SIG-M5 treated with dmso at 0.1 percent for 504 hours (cell line): ENCODE results near the gene ALG12.

Experiments used
- DNase-seq: peaks from one replicate; lab custom pipeline; 2025; ENCODE audit not compliant: unreplicated experiment; lab: John Stamatoyannopoulos, UW

The ALG12 gene

DNA sequence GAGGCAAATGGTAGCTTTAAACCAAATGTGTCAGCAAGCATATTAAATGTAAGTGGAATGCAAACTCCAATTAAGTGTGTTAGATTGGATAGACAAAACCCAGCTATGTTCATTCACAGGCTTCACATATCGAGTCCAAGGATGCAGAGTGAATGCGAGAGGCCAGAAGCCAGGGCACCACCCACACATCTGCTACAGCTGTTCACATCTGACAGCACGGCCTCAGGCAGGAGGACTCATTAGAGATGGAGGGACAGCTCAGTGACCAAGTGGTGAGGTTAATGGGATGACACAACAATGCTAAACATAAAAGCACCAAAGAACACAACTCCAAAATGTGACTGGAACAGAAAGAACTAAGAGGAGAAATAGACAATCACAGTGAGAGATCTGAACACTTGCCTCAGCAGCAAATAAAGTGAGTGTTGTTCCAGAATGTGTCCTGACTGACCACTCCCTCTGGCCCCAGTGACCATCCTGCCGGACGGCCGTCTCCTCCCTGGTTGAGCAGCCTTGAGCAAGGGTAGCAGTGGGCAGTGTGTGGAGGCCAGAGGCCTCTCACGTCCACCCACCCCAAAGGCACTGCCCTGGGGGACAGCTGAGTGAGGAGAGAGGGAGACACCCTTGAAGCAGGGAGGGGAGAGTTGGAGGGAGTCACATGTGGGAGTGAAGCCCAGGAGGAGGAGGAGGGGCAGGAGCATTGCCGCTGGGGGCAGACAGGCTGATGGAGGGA lies 23.8 kb downstream of the ALG12 start:
- no peak for DNase-seq

DNA sequence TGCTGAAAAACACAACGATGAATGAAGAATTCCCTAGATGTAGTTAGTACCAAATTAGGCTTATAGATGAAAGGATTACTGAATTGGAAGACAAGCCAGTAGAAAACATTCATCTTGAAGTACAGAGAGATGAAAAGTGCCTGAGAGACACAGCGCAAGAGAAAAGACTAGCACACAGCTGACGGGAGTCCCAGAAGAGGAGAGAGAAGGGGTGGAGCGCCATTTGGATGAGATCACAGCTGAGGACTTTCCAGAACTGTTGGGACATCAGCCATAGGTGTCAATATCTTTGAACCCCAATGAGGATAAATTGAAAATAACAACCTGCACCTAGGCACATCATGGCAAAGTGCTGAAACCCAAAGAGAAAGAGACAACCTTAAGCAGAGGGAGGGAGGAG lies 25.2 kb downstream of the ALG12 start:
- no peak for DNase-seq

DNA sequence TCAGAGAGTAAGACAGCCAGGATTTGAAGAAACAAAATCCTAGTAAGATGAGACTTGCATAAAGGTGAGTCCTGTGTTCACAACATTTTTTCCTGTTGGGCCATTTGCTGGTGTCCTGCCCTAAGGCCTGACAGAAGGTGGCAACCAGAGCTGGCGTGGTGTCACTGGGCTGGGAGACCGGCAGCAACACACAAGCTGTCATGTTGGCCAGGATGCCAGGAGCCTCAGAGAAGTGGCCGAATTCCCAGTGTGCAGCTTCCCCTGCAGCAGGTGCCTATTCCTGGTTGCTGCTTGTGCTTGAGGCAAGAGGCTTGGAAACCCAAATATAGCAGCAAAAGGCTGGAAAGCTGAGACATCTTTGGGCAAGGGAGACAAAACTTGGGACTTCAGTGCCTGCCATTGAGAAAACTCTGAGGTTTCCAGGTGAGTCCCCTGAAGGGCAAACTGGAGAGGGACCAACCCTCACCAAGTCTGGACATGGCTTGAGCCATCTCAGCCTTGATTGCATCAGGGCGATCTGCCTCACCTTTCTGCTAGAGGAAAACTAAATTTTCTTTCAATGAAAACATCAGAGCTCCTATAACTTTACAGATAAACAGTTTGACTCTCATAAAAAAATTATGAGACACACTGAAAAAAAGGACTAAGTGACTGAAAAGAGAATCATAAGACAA lies 25.9 kb downstream of the ALG12 start:
- DNase-seq: no peak

DNA sequence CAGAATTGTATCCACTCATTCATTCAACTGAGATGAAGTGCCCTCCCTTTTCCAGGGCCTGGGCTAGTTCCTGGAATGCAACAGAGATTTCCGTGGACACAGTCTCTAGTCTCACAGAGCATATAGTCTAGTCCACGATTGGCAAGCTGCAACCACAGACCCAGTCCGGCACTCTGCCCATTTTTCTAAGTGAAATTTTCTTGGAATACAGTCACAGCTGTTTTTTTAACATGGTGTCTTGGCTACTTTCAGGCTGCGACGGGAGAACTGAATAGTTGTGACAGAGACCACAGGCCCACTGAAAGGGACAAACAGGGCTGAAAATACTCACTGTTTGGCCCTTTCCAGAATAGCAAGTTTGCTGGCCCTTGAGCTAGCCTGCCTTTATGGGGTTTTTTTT lies 29.2 kb downstream of the ALG12 start:
- no peak for DNase-seq

DNA sequence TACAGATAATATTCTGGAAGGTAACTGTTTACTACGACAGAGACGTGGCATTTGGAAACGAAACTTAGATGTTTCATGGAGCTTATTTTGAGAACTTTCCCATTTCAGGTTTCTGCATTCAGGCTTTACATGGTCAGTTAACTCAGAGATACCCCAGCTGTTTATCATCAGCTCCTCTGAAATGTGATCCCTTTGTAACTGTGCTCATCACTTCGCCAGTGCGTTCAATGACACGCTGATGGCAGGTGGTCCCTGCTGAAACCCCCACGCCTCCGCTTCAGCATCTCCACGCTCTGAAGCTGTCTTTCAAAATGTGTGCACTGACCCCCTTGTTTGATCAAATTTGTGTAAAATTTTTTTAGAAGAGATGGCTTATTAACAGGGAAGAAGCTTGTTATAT lies 30.5 kb downstream of the ALG12 start:
- DNase-seq: no peak

DNA sequence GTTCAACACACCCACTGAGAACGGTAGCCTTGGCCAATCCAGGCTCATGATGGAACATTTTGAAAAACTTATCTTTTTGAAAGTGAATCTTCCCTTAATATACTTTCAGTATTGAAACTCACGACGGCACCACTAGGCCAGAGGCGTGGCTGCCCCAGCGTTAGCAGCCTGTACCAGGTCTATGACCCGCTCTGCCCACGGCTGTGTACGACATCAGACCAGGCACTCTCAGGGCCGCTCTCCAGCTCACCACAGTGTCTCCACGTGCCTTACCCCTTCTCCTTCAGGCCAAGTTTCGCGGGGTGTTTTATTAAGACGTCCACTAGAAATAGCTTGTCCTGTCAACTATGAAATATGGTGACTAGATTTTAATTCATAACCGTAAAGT lies 31.2 kb downstream of the ALG12 start:
- DNase-seq: no peak

DNA sequence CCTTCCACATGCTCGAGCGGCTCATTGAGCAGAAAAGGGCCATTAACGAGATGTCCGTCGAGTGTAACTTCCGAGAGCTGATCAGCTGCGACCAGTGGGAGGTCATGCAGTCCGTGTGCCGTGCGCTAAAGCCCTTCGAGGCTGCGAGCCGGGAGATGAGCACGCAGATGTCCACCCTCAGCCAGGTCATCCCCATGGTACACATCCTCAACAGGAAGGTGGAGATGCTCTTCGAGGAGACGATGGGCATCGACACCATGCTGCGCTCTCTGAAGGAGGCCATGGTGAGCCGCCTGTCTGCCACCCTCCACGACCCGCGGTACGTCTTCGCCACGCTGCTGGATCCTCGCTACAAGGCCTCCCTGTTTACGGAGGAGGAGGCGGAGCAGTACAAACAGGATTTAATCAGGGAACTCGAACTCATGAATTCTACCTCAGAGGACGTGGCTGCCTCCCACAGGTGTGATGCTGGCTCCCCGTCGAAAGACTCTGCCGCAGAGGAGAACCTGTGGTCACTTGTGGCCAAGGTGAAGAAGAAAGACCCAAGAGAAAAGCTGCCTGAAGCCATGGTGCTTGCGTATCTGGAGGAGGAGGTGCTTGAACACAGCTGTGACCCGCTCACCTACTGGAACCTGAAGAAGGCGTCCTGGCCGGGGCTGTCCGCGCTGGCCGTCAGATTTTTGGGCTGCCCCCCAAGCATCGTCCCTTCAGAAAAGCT lies 31.7 kb downstream of the ALG12 start:
- no peak for DNase-seq

DNA sequence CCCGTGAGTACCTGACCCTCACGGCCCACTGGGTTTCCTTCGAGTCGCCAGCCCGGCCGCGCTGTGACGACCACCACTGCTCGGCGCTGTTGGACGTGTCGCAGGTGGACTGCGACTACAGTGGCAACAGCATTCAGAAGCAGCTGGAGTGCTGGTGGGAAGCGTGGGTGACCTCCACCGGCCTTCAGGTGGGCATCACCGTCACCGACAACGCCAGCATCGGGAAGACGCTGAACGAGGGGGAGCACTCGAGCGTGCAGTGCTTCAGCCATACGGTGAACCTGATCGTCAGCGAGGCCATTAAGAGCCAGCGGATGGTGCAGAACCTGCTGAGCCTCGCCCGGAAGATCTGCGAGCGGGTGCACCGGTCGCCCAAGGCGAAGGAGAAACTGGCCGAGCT lies 32.4 kb downstream of the ALG12 start:
- no peak for DNase-seq

DNA sequence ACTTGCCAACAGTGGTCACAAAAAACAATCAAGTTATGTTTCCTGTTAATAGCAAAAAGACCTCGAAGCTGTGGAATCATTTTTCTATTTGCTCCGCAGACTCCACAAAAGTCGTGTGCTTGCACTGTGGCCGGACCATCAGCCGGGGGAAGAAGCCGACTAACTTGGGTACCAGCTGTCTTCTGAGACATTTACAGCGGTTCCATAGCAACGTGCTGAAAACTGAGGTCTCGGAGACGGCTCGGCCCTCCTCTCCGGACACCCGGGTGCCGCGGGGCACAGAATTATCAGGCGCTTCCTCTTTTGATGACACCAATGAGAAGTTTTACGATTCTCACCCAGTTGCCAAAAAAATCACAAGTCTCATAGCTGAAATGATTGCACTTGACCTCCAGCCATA lies 33.0 kb downstream of the ALG12 start:
- DNase-seq: no peak

DNA sequence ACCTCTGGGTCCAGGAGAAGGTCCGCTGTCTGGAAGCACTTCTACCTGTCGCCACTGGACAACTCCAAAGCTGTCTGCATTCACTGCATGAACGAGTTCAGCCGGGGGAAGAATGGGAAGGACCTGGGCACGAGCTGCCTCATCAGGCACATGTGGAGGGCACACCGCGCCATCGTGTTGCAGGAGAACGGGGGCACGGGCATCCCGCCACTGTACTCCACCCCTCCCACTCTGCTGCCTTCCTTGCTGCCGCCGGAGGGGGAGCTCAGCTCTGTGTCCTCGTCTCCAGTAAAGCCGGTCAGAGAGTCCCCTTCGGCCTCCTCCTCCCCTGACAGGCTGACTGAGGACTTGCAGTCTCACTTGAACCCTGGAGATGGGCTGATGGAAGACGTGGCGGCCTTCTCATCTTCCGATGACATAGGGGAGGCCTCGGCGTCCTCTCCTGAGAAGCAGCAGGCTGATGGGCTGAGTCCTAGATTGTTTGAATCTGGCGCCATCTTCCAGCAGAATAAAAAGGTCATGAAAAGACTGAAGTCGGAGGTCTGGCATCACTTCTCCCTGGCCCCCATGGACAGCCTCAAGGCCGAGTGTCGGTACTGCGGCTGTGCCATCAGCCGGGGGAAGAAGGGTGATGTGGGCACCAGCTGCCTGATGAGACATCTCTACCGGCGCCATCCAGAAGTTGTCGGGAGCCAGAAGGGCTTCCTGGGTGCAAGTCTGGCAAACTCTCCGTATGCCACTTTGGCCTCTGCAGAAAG lies 33.6 kb downstream of the ALG12 start:
- DNase-seq: no peak

DNA sequence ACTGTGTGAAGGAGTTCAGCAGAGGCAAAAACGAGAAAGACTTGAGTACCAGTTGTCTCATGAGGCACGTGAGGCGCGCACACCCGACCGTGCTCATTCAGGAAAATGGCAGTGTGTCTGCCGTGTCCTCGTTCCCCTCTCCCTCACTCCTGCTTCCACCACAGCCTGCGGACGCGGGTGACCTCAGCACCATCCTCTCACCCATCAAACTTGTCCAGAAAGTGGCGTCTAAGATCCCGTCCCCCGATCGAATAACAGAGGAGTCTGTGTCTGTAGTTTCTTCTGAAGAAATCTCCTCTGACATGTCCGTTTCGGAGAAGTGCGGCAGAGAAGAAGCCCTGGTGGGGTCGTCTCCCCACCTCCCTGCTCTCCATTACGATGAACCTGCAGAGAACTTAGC lies 34.2 kb downstream of the ALG12 start:
- no peak for DNase-seq

DNA sequence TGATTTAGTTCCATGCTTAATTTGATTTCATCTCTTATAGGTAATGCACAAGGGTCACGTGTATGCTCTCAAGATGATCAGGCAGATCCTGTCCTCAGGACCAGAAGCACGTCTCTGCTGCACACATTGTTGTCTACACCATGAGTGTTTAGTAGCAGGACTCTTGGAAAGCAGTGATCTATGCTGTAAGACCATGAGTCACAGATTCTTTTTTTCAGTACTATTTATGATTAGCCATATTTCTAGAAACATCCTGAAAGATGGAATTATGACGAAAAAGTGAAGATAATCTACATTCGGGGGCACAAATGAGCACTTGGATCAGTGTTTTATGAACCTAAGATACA lies 35.0 kb downstream of the ALG12 start:
- DNase-seq: no peak

DNA sequence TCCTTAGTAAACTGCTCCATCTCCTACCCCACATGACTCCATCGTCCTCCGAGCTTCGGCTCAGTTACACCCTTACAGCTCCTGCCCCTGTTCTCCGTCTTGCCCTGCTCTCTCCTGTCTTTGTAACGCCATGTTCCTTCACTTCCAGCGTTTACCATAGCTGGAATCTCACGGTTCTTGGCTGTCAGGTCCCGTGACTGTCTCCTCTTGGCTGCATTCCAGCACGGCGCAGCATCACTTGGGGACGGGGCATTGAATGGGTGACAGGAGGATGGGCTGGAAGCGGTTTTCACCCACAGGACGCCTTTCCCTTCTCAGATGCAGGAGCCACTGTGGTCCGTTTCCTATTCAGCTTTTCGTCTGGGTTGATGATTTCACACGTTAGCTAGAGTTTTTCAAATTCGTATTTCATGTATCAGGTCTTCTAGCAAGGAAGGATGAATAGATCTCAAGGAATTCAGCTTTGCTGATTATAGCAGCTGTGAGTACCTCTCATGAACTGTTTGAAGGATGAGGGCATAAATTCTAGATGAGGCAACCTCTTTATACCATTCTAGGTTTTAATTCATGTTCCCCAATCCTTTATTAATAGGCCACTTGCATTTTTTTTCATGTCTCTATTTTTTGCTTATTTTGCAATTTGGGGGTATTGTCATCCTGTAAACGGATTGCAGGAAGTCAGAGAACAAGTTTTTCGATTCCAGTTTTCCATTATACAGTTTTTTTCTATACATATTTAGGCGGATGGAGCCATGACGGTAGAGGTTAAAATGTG lies 35.5 kb downstream of the ALG12 start:
- no peak for DNase-seq

DNA sequence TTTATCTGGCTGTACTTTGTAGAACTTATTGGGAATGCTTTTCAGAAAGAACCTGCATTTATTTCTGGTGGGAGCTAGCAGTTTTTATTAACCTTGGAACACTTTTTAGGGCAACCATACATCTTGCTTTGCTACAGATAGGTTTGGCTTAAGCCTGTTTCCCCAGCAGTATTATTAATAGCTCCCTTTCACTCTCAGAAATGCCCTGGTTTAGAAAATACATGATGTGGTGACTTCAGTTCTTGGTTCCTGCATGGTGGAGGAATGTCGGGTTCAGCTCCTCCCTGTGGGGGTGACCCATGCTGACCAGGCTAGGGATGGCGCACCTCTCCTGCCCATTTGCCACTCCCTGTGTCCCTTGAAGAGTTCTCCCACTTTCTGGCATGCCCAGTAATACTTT lies 36.4 kb downstream of the ALG12 start:
- no peak for DNase-seq

DNA sequence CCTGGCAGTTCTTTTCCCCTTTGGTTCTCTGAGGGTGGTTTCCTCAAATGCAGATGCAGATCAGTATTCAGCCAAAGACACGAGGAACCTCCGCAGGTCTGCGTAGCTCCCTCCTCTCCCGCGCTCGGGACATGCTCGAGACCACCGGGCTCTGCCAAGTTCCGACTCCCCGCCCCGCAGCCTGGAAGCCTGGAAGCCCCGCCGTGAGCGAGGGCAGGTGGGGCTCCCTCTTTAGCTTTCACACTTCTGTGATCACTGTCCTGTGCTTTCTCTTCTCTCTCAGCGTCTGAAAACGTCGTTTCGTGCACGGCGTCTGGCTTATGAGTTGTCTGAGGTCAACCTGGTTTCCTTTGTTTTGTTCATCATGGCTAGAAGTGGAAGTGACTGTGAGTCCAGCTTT lies 38.0 kb downstream of the ALG12 start:
- DNase-seq: no peak

DNA sequence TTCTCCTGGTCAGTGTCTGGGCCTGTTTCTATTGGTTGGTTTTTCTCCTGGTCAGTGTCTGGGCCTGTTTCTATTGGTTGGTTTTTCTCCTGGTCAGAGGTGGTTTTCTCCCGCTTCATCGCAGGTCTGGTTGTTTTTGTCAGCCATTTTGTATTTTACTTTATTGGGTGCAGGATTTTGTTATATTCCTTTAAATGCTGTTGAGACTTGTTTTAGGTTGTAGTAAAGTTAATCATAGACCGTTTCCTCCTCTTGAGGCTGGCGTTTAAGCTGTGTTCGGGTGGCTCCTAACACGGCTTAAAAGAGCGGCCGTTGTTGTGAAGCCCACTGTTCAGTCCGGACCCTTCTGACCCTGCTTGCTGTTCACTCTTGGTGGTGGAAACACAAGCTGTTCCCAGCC lies 38.4 kb downstream of the ALG12 start:
- no peak for DNase-seq

DNA sequence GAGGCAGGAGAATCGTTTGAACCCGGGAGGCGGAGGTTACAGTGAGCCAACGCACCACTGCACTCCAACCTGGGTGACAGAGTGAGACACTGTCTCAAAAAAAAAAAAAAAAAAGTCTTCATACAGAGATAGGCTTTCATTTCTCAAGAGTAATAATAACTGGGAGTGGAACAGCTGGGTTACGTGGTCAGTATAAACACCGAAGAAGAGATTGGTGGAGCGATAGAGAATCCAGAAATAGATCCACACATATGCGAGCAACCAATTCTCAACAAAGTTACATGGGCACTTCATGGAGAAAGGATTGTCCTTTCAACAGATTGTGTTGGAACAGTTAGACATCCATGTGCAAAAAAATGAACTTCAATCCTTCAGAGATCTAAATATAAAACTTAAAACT lies 40.0 kb downstream of the ALG12 start:
- no peak for DNase-seq

DNA sequence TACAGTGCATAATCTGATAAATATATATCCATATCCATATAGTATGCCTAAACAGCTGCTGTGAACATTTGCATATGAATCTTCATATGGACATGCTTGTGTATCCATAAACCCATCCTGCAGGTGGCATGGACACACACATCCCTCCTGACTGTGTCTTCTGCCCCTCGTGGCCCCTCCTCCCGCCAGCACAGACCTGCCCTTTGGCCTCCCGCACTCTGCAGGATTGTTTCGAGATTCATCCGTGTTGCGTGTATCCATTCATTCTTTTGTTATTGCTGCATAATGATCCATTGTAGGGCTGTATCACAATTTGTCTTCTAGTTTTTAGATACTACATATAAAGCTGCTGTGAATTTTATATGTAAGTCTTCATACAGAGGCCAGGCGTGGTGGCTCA lies 40.6 kb downstream of the ALG12 start:
- DNase-seq: no peak

DNA sequence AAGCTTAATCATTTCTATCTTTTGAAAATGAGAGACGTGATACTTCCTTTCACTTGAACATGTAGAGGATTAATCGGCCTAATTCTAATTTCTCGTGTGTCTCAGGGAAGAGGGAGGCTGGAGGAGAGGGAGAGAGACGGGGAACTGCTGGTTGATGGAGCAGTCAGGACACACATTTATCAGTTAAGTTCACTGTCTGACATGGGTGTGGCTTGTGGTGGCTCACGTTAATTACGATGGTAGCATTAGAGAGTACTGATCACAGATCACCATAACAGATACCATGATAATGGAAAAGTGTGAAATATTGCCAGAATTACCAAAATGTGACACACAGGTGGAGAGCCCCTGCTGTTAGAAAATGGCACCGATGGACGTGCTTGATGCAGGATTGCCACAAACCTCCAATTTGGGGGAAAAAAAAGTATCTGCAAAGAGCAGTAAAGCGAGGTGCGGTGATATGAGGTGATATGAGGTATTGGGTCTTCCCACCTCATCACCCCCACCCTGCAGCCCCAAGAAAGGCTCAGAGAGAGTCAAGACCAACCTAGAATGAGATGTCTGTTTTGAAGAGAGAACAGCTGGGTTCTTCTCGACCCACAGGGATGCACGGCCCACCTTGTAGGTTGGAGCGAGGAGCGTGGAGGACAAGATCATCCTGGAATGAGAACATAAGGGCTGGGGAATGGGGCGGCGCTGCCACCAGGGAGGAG lies 44.9 kb downstream of the ALG12 start:
- no peak for DNase-seq

DNA sequence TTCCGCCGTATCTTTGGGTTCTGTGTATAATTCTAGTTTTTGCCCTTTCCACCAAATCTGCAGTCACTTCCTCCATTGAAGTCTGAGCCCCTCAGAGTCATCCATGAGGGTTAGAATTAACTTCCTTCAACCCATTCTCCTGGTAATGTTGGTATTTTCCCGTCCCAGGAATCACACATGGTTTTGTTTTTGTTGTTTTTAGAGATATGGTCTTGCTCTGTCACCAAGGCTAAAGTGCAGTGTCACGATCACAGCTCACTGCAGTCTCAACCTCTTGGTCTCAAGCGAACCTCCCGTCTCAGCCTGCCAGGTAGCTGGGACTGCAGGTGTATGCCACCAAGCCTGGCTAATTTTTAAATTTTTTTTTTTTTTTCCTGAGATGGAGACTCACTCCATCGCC lies 45.9 kb downstream of the ALG12 start:
- DNase-seq: no peak
